ENCODE data around the gene ZNF12.
"Not testable (repeated sequence)": the region's sequence is repeated elsewhere in the genome, so short reads cannot be mapped to it uniquely, and the experiment has no call there.

DNA sequence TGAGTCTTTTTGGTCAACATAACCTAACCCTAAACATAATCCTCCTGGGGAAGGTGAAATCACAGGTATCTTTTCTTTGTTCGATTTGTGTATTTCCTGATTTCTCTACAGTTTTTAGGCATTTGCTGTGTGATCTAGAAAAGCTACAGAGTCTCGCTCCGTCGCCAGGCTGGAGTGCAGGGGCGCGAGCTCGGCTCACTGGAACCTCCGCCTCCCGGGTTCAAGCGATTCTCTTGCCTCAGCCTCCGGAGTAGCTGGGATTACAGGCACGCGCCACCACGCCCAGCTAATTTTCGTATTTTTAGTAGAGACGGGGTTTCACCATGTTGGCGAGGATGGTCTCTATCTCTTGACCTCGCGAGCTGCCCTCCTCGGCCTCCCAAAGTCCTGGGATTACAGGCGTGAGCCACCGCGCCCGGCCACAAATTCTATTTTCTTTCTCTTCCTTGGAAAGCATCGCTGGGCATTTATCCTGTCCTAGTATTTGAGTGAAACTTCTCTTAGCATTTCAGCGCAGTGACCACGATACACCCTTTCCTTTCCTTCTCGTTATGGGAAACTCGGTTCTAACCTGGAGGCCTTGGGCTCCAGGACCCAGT lies 22.2 kb upstream of the ZNF12 start:
- TF ChIP-seq POLR2A (IDR thresholded peaks at IDR 0.05) = not testable (repeated sequence)
- TF ChIP-seq, protein P1, sequence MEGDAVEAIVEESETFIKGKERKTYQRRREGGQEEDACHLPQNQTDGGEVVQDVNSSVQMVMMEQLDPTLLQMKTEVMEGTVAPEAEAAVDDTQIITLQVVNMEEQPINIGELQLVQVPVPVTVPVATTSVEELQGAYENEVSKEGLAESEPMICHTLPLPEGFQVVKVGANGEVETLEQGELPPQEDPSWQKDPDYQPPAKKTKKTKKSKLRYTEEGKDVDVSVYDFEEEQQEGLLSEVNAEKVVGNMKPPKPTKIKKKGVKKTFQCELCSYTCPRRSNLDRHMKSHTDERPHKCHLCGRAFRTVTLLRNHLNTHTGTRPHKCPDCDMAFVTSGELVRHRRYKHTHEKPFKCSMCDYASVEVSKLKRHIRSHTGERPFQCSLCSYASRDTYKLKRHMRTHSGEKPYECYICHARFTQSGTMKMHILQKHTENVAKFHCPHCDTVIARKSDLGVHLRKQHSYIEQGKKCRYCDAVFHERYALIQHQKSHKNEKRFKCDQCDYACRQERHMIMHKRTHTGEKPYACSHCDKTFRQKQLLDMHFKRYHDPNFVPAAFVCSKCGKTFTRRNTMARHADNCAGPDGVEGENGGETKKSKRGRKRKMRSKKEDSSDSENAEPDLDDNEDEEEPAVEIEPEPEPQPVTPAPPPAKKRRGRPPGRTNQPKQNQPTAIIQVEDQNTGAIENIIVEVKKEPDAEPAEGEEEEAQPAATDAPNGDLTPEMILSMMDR (IDR thresholded peaks at IDR 0.05) = not testable (repeated sequence)
